Activated T-helper 2 cell treated with anti-CD3 and anti-CD28 coated beads, Interferon-gamma antibody, Interleukin-2, Interleukin-4, amounts not matched to agents 10 μg/mL and 5 μg/mL and 100 μg/mL, durations not matched to agents 14 hours and 24 hours and 36 hours (primary cell): ENCODE data around the gene ECHDC3. TPM values are rescaled to one million over a fixed set of nuclear protein-coding genes. Genes with fewer than 3 reads are reported as not detected.

ENCODE experiments used
- DNase-seq: peaks from one replicate; pipeline ENCODE4 v3.0.0; 2021; ENCODE audit warnings: low spot score
- H3K27ac Mint-ChIP-seq: one replicate; pipeline ENCODE4 v1.8.0; 2021; ENCODE audit warnings: mixed read lengths
- H3K27me3 Mint-ChIP-seq: one replicate; pipeline ENCODE4 v1.8.0; 2021; ENCODE audit warnings: low read depth, mixed read lengths
- H3K36me3 Mint-ChIP-seq: one replicate; pipeline ENCODE4 v1.8.0; 2021; ENCODE audit warnings: low read depth, mixed read lengths
- H3K4me1 Mint-ChIP-seq: one replicate; pipeline ENCODE4 v1.8.0; 2021; ENCODE audit warnings: low read depth, mixed read lengths
- H3K4me3 Mint-ChIP-seq: one replicate; pipeline ENCODE4 v1.8.0; 2021; ENCODE audit warnings: low read depth, mild to moderate bottlenecking, moderate library complexity, mixed read lengths
- H3K9me3 Mint-ChIP-seq: one replicate; pipeline ENCODE4 v1.8.0; 2021; ENCODE audit warnings: mixed read lengths
- intact Hi-C: fragments of 100-400 bp; cut with micrococcal nuclease; formaldehyde crosslinking; loops from one replicate; pipeline ENCODE4 v1.15.1; 2023
- total RNA-seq: library from RNA; stranded (reverse); gene quantifications from 2 replicates; pipeline ENCODE4 v1.2.3, GENCODE V29; 2022

The ECHDC3 gene
- total RNA-seq, 1 donor from 2014 or later: not detected

- Mint-ChIP-seq H3K9me3 (peaks cover 4% of the 10 kb centered on the region), H3K4me1 (no peaks in the 10 kb centered on the region), H3K27me3 (no peaks in the 10 kb centered on the region), H3K27ac (no peak overlapping the region), H3K4me3 (no peak overlapping the region), H3K36me3 (no peaks in the 10 kb centered on the region)
- no peak for DNase-seq
- intact Hi-C loops: no loop called here
Observed at GRCh38 chr10:11797847-11798633, 55.9 kb downstream of the ECHDC3 start.

DNA sequence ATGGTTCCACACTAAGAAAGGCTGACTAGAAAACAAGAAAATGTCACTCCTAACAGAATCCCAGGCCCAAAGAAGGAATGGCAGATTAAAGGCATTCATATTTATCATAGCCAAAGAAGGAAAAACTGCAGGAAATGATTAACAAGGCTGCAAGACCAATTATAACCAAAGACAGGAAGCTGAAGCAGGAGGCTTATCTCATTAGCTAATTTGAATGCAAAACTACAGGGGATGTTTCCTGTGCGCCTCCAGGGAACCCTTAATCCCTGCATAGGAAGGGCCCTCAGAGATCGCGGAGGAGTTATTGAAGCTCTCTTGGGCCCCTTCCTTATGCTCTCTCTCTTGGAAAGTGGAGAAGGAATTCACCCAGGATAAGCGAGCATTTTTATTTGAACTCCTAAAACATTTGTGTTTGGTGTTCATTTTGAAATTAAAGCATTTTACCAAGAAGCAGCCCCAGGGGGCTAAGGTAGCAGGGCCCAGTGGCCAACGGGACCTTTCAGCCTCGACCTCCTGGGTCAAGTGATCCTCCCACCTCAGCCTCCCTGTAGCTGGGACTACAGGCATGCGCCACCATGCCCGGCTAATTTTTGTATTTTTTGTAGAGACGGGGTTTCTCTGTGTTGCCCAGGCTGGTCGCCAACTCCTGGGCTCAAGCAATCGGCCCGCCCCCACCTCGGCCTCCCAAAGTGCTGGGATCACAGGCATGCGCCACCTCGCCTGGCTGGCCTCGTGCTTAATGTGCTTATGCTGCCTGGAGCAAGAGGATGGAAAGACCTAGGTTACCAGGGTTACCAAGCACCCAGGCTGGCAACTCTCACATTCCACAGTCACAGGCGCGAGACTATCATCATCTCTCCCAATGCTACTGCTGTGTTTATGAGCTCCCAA, 56.9 kb downstream of the ECHDC3 start:
- DNase-seq: no peak
- no peaks in the 10 kb centered on the region for H3K27me3 Mint-ChIP-seq
- no peak overlapping the region for H3K4me3 Mint-ChIP-seq
- no peaks in the 10 kb centered on the region for H3K36me3 Mint-ChIP-seq
- H3K27ac Mint-ChIP-seq: no peak overlapping the region
- intact Hi-C loops: no loop called here
- H3K4me1 Mint-ChIP-seq: no peaks in the 10 kb centered on the region
- peaks cover 4% of the 10 kb centered on the region for H3K9me3 Mint-ChIP-seq

GRCh38 chr10:11799736-11800080, 57.5 kb downstream of the ECHDC3 start:
- no peak overlapping the region for H3K27ac Mint-ChIP-seq
- DNase-seq: no peak
- H3K36me3 Mint-ChIP-seq: no peaks in the 10 kb centered on the region
- peaks cover 4% of the 10 kb centered on the region for H3K9me3 Mint-ChIP-seq
- intact Hi-C loops: no loop called here
- H3K27me3 Mint-ChIP-seq: no peaks in the 10 kb centered on the region
- no peak overlapping the region for H3K4me3 Mint-ChIP-seq
- H3K4me1 Mint-ChIP-seq: no peaks in the 10 kb centered on the region

DNA sequence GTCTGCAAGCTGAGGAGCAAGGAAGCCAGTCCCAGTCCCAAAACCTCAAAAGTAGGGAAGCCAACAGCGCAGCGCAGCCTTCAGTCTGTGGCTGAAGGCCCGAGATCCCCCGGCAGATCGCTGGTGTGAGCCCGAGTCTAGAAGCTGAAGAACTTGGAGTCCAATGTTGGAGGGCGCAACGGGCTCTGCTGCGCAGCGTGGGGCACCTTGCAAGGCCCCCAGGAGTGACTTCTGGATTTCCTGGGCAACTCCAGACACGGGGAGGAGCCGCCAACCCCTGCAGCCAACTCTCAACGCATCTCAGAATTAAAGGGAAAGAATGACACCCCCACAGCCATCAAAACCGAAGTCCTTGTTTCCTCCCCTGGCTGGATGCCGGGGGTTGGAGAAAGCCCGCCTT, 62.2 kb downstream of the ECHDC3 start:
- Mint-ChIP-seq H3K27me3 (peaks cover 1% of the 10 kb centered on the region), H3K9me3 (no peaks in the 10 kb centered on the region), H3K27ac (no peak overlapping the region), H3K4me1 (no peaks in the 10 kb centered on the region), H3K4me3 (no peak overlapping the region), H3K36me3 (no peaks in the 10 kb centered on the region)
- DNase-seq: no peak
- intact Hi-C loops: no loop called here

- DNase-seq: no peak
- Mint-ChIP-seq H3K4me3 (no peak overlapping the region), H3K36me3 (no peaks in the 10 kb centered on the region), H3K4me1 (no peaks in the 10 kb centered on the region), H3K9me3 (no peaks in the 10 kb centered on the region), H3K27ac (no peak overlapping the region), H3K27me3 (peaks cover 5% of the 10 kb centered on the region)
- intact Hi-C loops: no loop called here
Observed at GRCh38 chr10:11805792-11806191, 63.6 kb downstream of the ECHDC3 start.

GRCh38 chr10:11806706-11807105, 64.5 kb downstream of the ECHDC3 start:
- H3K27me3 Mint-ChIP-seq: peaks cover 5% of the 10 kb centered on the region
- no peak overlapping the region for H3K27ac Mint-ChIP-seq
- intact Hi-C loops: no loop called here
- no peaks in the 10 kb centered on the region for H3K4me1 Mint-ChIP-seq
- H3K36me3 Mint-ChIP-seq: no peaks in the 10 kb centered on the region
- H3K9me3 Mint-ChIP-seq: no peaks in the 10 kb centered on the region
- H3K4me3 Mint-ChIP-seq: no peak overlapping the region
- no peak for DNase-seq

- Mint-ChIP-seq H3K4me3 (no peak overlapping the region), H3K27me3 (peaks cover 8% of the 10 kb centered on the region), H3K4me1 (no peaks in the 10 kb centered on the region), H3K36me3 (no peaks in the 10 kb centered on the region), H3K27ac (no peak overlapping the region), H3K9me3 (no peaks in the 10 kb centered on the region)
- intact Hi-C loops: no loop called here
- DNase-seq: no peak
Observed at GRCh38 chr10:11808808-11809207, 66.6 kb downstream of the ECHDC3 start.

GRCh38 chr10:11810313-11810766, 68.2 kb downstream of the ECHDC3 start:
- intact Hi-C loops: no loop called here
- Mint-ChIP-seq H3K9me3 (no peaks in the 10 kb centered on the region), H3K36me3 (no peaks in the 10 kb centered on the region), H3K27me3 (peaks cover 8% of the 10 kb centered on the region), H3K4me3 (no peak overlapping the region), H3K27ac (no peak overlapping the region), H3K4me1 (no peaks in the 10 kb centered on the region)
- no peak for DNase-seq

DNA sequence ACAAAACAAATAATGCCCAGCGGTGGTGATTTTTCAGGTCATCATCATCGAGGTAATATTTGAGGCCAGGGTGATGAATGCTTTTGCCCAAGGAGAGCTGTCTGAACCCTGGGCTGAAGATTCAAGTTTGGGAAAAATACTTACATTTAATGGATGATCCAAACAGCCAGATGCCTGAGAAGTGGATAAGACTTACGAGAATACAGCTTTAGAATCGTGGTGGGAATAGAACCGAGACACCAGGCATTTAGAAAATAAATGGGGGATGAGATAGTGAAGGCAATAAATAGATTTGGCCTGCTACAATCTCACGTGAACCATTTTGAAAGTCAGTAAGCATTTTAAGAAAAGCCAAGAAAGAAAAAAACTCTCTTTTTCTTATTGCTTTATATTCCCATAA, 68.8 kb downstream of the ECHDC3 start:
- intact Hi-C loops: no loop called here
- Mint-ChIP-seq H3K4me3 (no peak overlapping the region), H3K4me1 (no peaks in the 10 kb centered on the region), H3K36me3 (no peaks in the 10 kb centered on the region), H3K9me3 (no peaks in the 10 kb centered on the region), H3K27me3 (peaks cover 8% of the 10 kb centered on the region), H3K27ac (no peak overlapping the region)
- no peak for DNase-seq

DNA sequence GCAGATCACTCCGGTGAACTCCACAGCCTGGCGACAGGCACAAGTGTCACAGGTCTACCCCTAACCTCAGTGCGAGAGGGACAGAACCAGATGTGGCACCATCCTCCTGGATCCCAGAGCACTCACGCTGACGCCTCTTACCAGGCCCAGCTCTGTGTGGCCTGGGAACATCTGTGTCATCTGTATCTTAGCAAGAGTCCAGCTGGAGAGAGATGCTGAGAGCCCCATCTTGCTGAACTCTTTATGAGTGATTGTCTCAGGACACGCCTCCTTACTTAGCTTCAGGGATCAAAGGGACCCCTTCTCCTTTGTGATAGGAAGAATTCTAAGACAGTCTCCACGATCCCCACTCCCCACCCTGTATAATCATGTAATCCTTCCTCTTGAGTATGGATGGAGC, 71.0 kb downstream of the ECHDC3 start:
- no peak overlapping the region for H3K4me3 Mint-ChIP-seq
- H3K27me3 Mint-ChIP-seq: peaks cover 7% of the 10 kb centered on the region
- H3K27ac Mint-ChIP-seq: no peak overlapping the region
- no peaks in the 10 kb centered on the region for H3K9me3 Mint-ChIP-seq
- H3K4me1 Mint-ChIP-seq: no peaks in the 10 kb centered on the region
- H3K36me3 Mint-ChIP-seq: no peaks in the 10 kb centered on the region
- no peak for DNase-seq
- intact Hi-C loops: no loop called here

Other genes starting within 250 kb of the ECHDC3 start
- 0.39 and 0.50 TPM in 2 replicates for gene USP6NL, start 130.7 kb upstream of the ECHDC3 start, total RNA-seq
- 0.37 and 0.39 TPM in 2 replicates for gene PROSER2, start 81.0 kb downstream of the ECHDC3 start, total RNA-seq